Measurements from ENCODE around the gene RPS5. TPM values are rescaled to one million over a fixed set of nuclear protein-coding genes. Genes with fewer than 3 reads are reported as not detected.

RPS5 gene
- total and polyA plus RNA-seq, 9 of the 15 experiments (the other 6 are each of a cell fraction or from before 2014, with no cell fraction given): 1,228 to 3,570 (median 2,484) TPM

- DNase-seq (ENCODE audit: extremely low read depth in 1 of 4, low spot score in 3 of 4): no peak
- Histone ChIP-seq H3K9ac (ENCODE audit: insufficient read depth in 1 of 2, low read depth in 2 of 2, low read length in 2 of 2) (peak overlapping the region in 1 of 2 experiments; percentile 93; a peak in 2 of 4 replicates), H3K27ac (ENCODE audit: extremely low read depth, low read depth, low read length) (no peak overlapping the region), H3K9me3 (replicated peaks; ENCODE audit: control insufficient read depth, insufficient read depth, low read depth, low read length) (no peaks in the 10 kb centered on the region), H4K20me1 (replicated peaks; ENCODE audit: control insufficient read depth, insufficient read depth, low read length) (no peaks in the 10 kb centered on the region), H3K4me3 (no peak overlapping the region), H3K36me3 (ENCODE audit: control insufficient read depth, insufficient read depth, low read length) (no peaks in the 10 kb centered on the region), H3K9me1 (ENCODE audit: control insufficient read depth, insufficient read depth, low read length) (no peaks in the 10 kb centered on the region), H3K27me3 (ENCODE audit: control insufficient read depth in 2 of 2, insufficient read depth in 2 of 2, low read length in 2 of 2) (no peaks in the 10 kb centered on the region), H2AFZ (ENCODE audit: low read depth, low read length) (no peak overlapping the region), H3K4me2 (ENCODE audit: insufficient read depth, low read length) (peak overlapping the region; percentile 99; the same call in 1 of the 2 replicates), H3K4me1 (replicated peaks in 1 of 2; ENCODE audit: control insufficient read depth in 2 of 2, insufficient read depth in 2 of 2, low read length in 2 of 2) (peaks cover 9 to 34% of the 10 kb centered on the region in 2 experiments; a peak in 3 of 5 replicates), H3K79me2 (ENCODE audit: control insufficient read depth, insufficient read depth, low read length) (peaks cover 13% of the 10 kb centered on the region; the same call in 2 of the 3 replicates)
- intact Hi-C loops (cut with micrococcal nuclease): no loop called here
- in situ Hi-C loops (cut with MboI): no loop called here
- BruUV-seq (replicated peaks): no TSS peak
- CTCF ChIA-PET (ENCODE audit: low intra/inter-chr PET ratio): no interaction called here
- POLR2A ChIA-PET: interaction anchor here (0.6 to 1.8 kb wide), 3 partner anchors 15 to 132 kb away, joined by 3 to 13 read pairs (median 6); partner anchors contain the start of gene ZNF497
- ATAC-seq: no peak
- no peak for FAIRE-seq
- 58% methylated on average over 6 of the region's 6 CpGs for WGBS (ENCODE audit: insufficient coverage, low coverage, missing lambda C conversion rate)
- TF ChIP-seq IFI16 (CRISPR knock-in tag; IDR thresholded peaks at IDR 0.05): no peak
- no peak for TF ChIP-seq SMARCA4 (IDR thresholded peaks at IDR 0.05)
- TF ChIP-seq RBBP5 (IDR thresholded peaks at IDR 0.05; ENCODE audit: borderline replicate concordance, insufficient read depth, low read length, poor library complexity, severe bottlenecking): no peak
- no peak for TF ChIP-seq RBM34 (IDR thresholded peaks at IDR 0.05; ENCODE audit: borderline replicate concordance, insufficient read depth, low read length)
- TF ChIP-seq ZHX1 (conservative IDR thresholded peaks at IDR 0.05; ENCODE audit: low read length): no peak
- TF ChIP-seq NR4A1 (CRISPR knock-in tag; IDR thresholded peaks at IDR 0.05): no peak
- TF ChIP-seq NR4A1 (tag; IDR thresholded peaks at IDR 0.05): no peak
- TF ChIP-seq PRPF4 (IDR thresholded peaks at IDR 0.05; ENCODE audit: insufficient read depth, low read depth, low read length, poor library complexity, severe bottlenecking): no peak
- no peak for TF ChIP-seq ZEB2 (IDR thresholded peaks at IDR 0.05)
- no peak for TF ChIP-seq TFAM (CRISPR knock-in tag; conservative IDR thresholded peaks at IDR 0.05)
- no peak for TF ChIP-seq RAD51 (IDR thresholded peaks at IDR 0.05; ENCODE audit: borderline replicate concordance, low read depth)
These were observed 7.8 kb upstream of the RPS5 start for GRCh38 chr19:58379246-58379645.
